ENCODE results near the gene PARD3B. TPM values are rescaled to one million over a fixed set of nuclear protein-coding genes. Genes with fewer than 3 reads are reported as not detected.

The PARD3B gene
- total and polyA plus RNA-seq, 2 of the 8 experiments (the other 6 are each of a cell fraction or from before 2014, with no cell fraction given), result 1.2 to 5.7 TPM

DNA sequence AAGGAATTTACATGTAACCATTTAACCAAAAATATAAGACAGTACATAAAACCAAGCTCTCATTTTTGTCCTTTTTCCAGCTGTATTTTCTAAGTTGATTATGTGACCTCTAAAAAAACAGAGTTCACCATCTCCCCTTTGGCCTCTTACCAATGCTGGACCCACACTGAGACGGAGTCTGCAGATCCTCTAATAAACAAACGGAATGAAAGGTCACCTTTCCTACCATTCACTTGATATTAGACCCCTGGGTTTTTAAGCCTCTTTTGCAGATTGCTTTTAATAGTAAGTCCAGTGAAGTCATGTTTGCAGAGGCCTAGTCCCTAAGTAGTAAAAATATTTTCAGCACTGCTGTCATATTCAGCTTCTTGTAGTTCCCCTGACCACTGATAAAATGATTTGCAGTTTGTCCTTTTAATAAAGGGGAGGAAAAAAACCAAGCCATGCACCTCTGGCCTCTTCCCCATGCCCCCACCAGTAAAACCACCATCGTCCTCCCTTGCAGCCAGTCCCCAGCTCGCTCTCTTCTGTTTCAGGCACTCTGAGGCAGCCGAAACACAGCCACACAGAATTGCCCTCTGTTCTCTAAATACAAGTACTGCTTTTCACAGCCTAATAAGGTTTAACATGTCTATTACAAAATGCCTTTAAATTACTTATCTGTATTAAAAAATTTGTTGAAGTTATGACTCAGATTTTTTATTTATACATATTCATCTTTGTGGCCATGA is 427.5 kb downstream of the PARD3B start (continued):
- TF ChIP-seq, protein P1, sequence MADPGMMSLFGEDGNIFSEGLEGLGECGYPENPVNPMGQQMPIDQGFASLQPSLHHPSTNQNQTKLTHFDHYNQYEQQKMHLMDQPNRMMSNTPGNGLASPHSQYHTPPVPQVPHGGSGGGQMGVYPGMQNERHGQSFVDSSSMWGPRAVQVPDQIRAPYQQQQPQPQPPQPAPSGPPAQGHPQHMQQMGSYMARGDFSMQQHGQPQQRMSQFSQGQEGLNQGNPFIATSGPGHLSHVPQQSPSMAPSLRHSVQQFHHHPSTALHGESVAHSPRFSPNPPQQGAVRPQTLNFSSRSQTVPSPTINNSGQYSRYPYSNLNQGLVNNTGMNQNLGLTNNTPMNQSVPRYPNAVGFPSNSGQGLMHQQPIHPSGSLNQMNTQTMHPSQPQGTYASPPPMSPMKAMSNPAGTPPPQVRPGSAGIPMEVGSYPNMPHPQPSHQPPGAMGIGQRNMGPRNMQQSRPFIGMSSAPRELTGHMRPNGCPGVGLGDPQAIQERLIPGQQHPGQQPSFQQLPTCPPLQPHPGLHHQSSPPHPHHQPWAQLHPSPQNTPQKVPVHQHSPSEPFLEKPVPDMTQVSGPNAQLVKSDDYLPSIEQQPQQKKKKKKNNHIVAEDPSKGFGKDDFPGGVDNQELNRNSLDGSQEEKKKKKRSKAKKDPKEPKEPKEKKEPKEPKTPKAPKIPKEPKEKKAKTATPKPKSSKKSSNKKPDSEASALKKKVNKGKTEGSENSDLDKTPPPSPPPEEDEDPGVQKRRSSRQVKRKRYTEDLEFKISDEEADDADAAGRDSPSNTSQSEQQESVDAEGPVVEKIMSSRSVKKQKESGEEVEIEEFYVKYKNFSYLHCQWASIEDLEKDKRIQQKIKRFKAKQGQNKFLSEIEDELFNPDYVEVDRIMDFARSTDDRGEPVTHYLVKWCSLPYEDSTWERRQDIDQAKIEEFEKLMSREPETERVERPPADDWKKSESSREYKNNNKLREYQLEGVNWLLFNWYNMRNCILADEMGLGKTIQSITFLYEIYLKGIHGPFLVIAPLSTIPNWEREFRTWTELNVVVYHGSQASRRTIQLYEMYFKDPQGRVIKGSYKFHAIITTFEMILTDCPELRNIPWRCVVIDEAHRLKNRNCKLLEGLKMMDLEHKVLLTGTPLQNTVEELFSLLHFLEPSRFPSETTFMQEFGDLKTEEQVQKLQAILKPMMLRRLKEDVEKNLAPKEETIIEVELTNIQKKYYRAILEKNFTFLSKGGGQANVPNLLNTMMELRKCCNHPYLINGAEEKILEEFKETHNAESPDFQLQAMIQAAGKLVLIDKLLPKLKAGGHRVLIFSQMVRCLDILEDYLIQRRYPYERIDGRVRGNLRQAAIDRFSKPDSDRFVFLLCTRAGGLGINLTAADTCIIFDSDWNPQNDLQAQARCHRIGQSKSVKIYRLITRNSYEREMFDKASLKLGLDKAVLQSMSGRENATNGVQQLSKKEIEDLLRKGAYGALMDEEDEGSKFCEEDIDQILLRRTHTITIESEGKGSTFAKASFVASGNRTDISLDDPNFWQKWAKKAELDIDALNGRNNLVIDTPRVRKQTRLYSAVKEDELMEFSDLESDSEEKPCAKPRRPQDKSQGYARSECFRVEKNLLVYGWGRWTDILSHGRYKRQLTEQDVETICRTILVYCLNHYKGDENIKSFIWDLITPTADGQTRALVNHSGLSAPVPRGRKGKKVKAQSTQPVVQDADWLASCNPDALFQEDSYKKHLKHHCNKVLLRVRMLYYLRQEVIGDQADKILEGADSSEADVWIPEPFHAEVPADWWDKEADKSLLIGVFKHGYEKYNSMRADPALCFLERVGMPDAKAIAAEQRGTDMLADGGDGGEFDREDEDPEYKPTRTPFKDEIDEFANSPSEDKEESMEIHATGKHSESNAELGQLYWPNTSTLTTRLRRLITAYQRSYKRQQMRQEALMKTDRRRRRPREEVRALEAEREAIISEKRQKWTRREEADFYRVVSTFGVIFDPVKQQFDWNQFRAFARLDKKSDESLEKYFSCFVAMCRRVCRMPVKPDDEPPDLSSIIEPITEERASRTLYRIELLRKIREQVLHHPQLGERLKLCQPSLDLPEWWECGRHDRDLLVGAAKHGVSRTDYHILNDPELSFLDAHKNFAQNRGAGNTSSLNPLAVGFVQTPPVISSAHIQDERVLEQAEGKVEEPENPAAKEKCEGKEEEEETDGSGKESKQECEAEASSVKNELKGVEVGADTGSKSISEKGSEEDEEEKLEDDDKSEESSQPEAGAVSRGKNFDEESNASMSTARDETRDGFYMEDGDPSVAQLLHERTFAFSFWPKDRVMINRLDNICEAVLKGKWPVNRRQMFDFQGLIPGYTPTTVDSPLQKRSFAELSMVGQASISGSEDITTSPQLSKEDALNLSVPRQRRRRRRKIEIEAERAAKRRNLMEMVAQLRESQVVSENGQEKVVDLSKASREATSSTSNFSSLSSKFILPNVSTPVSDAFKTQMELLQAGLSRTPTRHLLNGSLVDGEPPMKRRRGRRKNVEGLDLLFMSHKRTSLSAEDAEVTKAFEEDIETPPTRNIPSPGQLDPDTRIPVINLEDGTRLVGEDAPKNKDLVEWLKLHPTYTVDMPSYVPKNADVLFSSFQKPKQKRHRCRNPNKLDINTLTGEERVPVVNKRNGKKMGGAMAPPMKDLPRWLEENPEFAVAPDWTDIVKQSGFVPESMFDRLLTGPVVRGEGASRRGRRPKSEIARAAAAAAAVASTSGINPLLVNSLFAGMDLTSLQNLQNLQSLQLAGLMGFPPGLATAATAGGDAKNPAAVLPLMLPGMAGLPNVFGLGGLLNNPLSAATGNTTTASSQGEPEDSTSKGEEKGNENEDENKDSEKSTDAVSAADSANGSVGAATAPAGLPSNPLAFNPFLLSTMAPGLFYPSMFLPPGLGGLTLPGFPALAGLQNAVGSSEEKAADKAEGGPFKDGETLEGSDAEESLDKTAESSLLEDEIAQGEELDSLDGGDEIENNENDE (IDR thresholded peaks at IDR 0.05; ENCODE audit: insufficient replicate concordance, low read length), result no peak
- TF ChIP-seq SP4 (IDR thresholded peaks at IDR 0.05; ENCODE audit: low read length), result no peak
- no peak for TF ChIP-seq KDM1A (IDR thresholded peaks at IDR 0.05; ENCODE audit: borderline replicate concordance, low read length)
- no peak for TF ChIP-seq POLR2AphosphoS5 (IDR thresholded peaks at IDR 0.05; ENCODE audit: low read depth, low read length)
- no peak for TF ChIP-seq POLR2A (IDR thresholded peaks at IDR 0.05; ENCODE audit: control extremely low read depth in 1 of 2, low read depth in 2 of 2, low read length in 2 of 2)
- TF ChIP-seq RAD21 (IDR thresholded peaks at IDR 0.05 in 1 of 2, conservative IDR thresholded peaks at IDR 0.05 in 1 of 2; ENCODE audit: low read depth in 2 of 2, low read length in 2 of 2), result no peak
- no peak for TF ChIP-seq SUZ12 (IDR thresholded peaks at IDR 0.05; ENCODE audit: low read length)
- TF ChIP-seq PHF8 (conservative IDR thresholded peaks at IDR 0.05; ENCODE audit: low read depth, low read length), result no peak
- TF ChIP-seq JUN (IDR thresholded peaks at IDR 0.05; ENCODE audit: low read depth, low read length), result no peak
- TF ChIP-seq TAF1 (IDR thresholded peaks at IDR 0.05; ENCODE audit: low read depth, low read length), result no peak
- no peak for TF ChIP-seq CBX5 (IDR thresholded peaks at IDR 0.05; ENCODE audit: low read depth, low read length)

All from H1 (cell line).